NAMALWA (cell line): ENCODE measurements around the gene TM9SF3.
"Not testable (repeated sequence)": the region's sequence is repeated elsewhere in the genome, so short reads cannot be mapped to it uniquely, and the experiment has no call there.

Experiments used
- DNase-seq: peaks from one replicate; pipeline ENCODE4 v3.0.0-alpha.2; 2015; ENCODE audit warnings: low spot score

The TM9SF3 gene

GRCh38 chr10:96600337-96600736, 13.5 kb upstream of the TM9SF3 start:
- DNase-seq = no peak

- DNase-seq = no peak
Observed at GRCh38 chr10:96598846-96599245, 12.0 kb upstream of the TM9SF3 start.

GRCh38 chr10:96596422-96597407, 9.9 kb upstream of the TM9SF3 start:
- no peak for DNase-seq

- DNase-seq = no peak
Observed at GRCh38 chr10:96595741-96596140, 8.9 kb upstream of the TM9SF3 start.

GRCh38 chr10:96591946-96592345, 5.1 kb upstream of the TM9SF3 start:
- no peak for DNase-seq

- DNase-seq = peak; percentile 47
Observed at GRCh38 chr10:96588616-96589419, 2.0 kb upstream of the TM9SF3 start.

GRCh38 chr10:96588060-96588554, 1.3 kb upstream of the TM9SF3 start:
- DNase-seq = no peak

- peak; percentile 74 for DNase-seq
Observed at GRCh38 chr10:96587264-96588059, 650 bp upstream of the TM9SF3 start.

- peak; percentile 64 for DNase-seq
Observed at GRCh38 chr10:96585736-96586418, 935 bp downstream of the TM9SF3 start.

GRCh38 chr10:96584474-96584873, 2.3 kb downstream of the TM9SF3 start:
- no peak for DNase-seq

GRCh38 chr10:96584035-96584434, 2.8 kb downstream of the TM9SF3 start:
- no peak for DNase-seq

GRCh38 chr10:96579133-96579532, 7.7 kb downstream of the TM9SF3 start:
- DNase-seq = no peak

- DNase-seq = no peak
Observed at GRCh38 chr10:96578633-96579032, 8.2 kb downstream of the TM9SF3 start.

GRCh38 chr10:96578022-96578421, 8.8 kb downstream of the TM9SF3 start:
- DNase-seq = no peak

- DNase-seq = no peak
Observed at GRCh38 chr10:96577069-96577468, 9.7 kb downstream of the TM9SF3 start.

GRCh38 chr10:96576277-96576980, 10.4 kb downstream of the TM9SF3 start:
- no peak for DNase-seq

- not testable (repeated sequence) for DNase-seq
Observed at GRCh38 chr10:96574564-96574963, 12.2 kb downstream of the TM9SF3 start.

GRCh38 chr10:96573036-96573435, 13.8 kb downstream of the TM9SF3 start:
- DNase-seq = no peak

- DNase-seq = no peak
Observed at GRCh38 chr10:96570983-96571964, 15.5 kb downstream of the TM9SF3 start.
